Heart left ventricle (tissue), 16 donors: Measurements from ENCODE around the gene NCOA5. TPM values are rescaled to one million over a fixed set of nuclear protein-coding genes. Genes with fewer than 3 reads are reported as not detected.

Source experiments
- ATAC-seq, 4 donors: fragments of 200-7000 bp; cut with Tn5 transposase; one replicate each; pipeline ENCODE4 v1.9.1; 2020 to 2022; ENCODE audit warnings: moderate library complexity in 4 of 4, mild to moderate bottlenecking in 3 of 4, moderate number of reproducible peaks in 1 of 4
- DNase-seq, 5 donors: peaks; one replicate each; pipeline ENCODE4 v3.0.0-alpha.2; 2020
- H3K27ac ChIP-seq, 12 donors: fragments of 200-600 bp; sonication (generic) in 4 of 12; one replicate each; pipeline versions ENCODE4 v1.5.0 to v1.8.0; 2016 to 2022; ENCODE audit warnings: mild to moderate bottlenecking in 2 of 12
- H3K27me3 ChIP-seq, 9 donors: fragments of 200-600 bp; sonication (generic) in 2 of 9; one replicate each; pipeline versions ENCODE4 v1.5.1 to v1.8.0; 2016 to 2022; ENCODE audit warnings: mild to moderate bottlenecking in 3 of 9
- H3K36me3 ChIP-seq, 9 donors: fragments of 200-600 bp; sonication (generic) in 2 of 9; one replicate each; pipeline versions ENCODE4 v1.5.0 to v1.8.0; 2018 to 2022; ENCODE audit warnings: mild to moderate bottlenecking in 2 of 9
- H3K4me1 ChIP-seq, 12 donors: fragments of 200-600 bp; sonication (generic) in 4 of 12; one replicate each; pipeline versions ENCODE4 v1.5.0 to v1.8.0; 2016 to 2022; ENCODE audit warnings: mild to moderate bottlenecking in 3 of 12
- H3K4me3 ChIP-seq, 12 donors: fragments of 200-600 bp; sonication (generic) in 4 of 12; one replicate each; pipeline versions ENCODE4 v1.5.0 to v1.8.0; 2017 to 2022; ENCODE audit warnings: mild to moderate bottlenecking in 9 of 12, moderate library complexity in 4 of 12
- H3K9me3 ChIP-seq, 12 donors: fragments of 200-600 bp; sonication (generic) in 4 of 12; one replicate each; pipeline versions ENCODE4 v1.5.0 to v1.8.0; 2016 to 2022; ENCODE audit warnings: mild to moderate bottlenecking in 1 of 12
- CTCF ChIP-seq, 12 donors: fragments of 200-600 bp; sonication (generic) in 4 of 12; IDR thresholded peaks; one replicate each; pipeline versions ENCODE4 v1.5.0 to v1.8.0; 2018 to 2022; ENCODE audit warnings: antibody characterized with exemption in 12 of 12, mild to moderate bottlenecking in 5 of 12
- POLR2A ChIP-seq, 2 donors: fragments of 450-650 bp; IDR thresholded peaks; one replicate each; pipeline ENCODE4 v1.6.1; 2017; ENCODE audit warnings: antibody characterized with exemption in 2 of 2, mild to moderate bottlenecking in 2 of 2, moderate library complexity in 2 of 2
- WGBS, 4 donors: extraction: QIAGEN DNeasy Blood & Tissue Kit in 2 of 4; methylation state at CpG; one replicate each; pipeline versions ENCODE4 v1.1.5 to v1.1.7; 2013 to 2018; 5-methylcytosine and 5-hydroxymethylcytosine counted together
- intact Hi-C, 10 donors: fragments of 100-400 bp; cut with DNase I; formaldehyde crosslinking; loops; one replicate each; pipeline versions ENCODE4 v1.11.1 to v1.14.2; 2022
- polyA plus RNA-seq, 2 donors: library from polyadenylated mRNA; stranded (reverse); fragments of 200-250 nt; gene quantifications; one replicate each; pipeline ENCODE4 v1.2.3, GENCODE V29; 2013
- total RNA-seq, 9 donors: library from RNA; depleted of rRNA in 2 of 9; stranded (reverse); fragments of >200 nt in 2 of 9; fragmentation: NEBNext Ultra II Directional in 3 of 9; extraction: Animal tissue kit (Norgen Biotek cat#: 25700) in 3 of 9; gene quantifications; one replicate each; pipeline versions ENCODE4 v1.1.0 to v1.2.4, GENCODE V29; 2016 to 2023
- donor health status: ischemic (EF 13 %, LVEDD 7.1; RV severe dilation, severe dysfunction).
- donor health status: healthy with polysubstance abuse.
- donor health status: DM: no; HTN: yes; CAD: no.
- donor health status: DM: no; HTN: no; CAD: no.
- donor health status: ischemic (EF 25% LVEDD 6.9; RV normal size, moderate dysfunction).
- donor health status: ischemic (EF 25% LVEDD 5.7; RV mildly dilated, moderate dysfunction).
- donor health status: healthy.
- donor health status: DM: yes; HTN: yes; CAD: no.
- donor health status: ischemic (EF 35%, LVEDD 5.7; RV mildly dilated, moderate dysfunction).
- donor health status: nonischemic (EF 11% LVEDD 7.7; RV severe dilation, severe dysfunction).
- donor health status: DM: yes; HTN: yes; CAD: no.
- donor health status: PGD.
- donor health status: ischemic (EF 29% LVEDD 5.4; RV normal size, mild dysfunction).
- donor health status: nonischemic (EF 23%, LVEDD 6.1; RV moderate dilation, normal function).

Gene NCOA5
- total and polyA plus RNA-seq, 11 donors = 5.7 to 17.4 (median 12.3) TPM

DNA sequence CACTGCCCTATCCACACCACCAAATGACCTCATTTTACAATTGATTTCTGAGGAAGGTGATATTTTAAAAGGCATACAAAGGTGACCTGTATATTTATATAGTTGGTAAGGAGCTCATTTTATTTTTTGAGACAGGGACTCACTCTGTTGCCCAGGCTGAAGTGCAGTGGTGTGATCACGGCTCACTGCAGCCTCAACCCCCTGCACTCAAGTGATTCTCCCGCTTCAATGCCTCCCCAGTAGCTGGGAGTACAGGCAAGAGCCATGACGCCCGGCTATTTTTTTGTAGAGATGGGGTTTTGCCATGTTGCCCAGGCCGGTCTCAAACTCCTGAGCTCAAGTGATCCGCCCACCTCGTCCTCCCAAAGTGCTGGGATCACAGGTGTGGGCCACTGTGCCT, 13.0 kb downstream of the NCOA5 start:
- Histone ChIP-seq H3K36me3 (peaks cover 0 to 67% (median 53%) of the 10 kb centered on the region in 9 donors), H3K27ac (no peak overlapping the region), H3K27me3 (no peaks in the 10 kb centered on the region), H3K4me3 (no peak overlapping the region), H3K9me3 (no peaks in the 10 kb centered on the region), H3K4me1 (peaks cover 0 to 22% (median 13%) of the 10 kb centered on the region in 12 donors)
- DNase-seq (no peak), ATAC-seq (no peak)
- WGBS, 4 donors = 82 to 92% (median 87%) methylated on average over 7 of the region's 7 CpGs
- TF ChIP-seq CTCF (IDR thresholded peaks at IDR 0.05) (no peak), POLR2A (IDR thresholded peaks at IDR 0.05) (no peak)
- intact Hi-C loops = loop anchor here in 1 of 10 donors (10.0 kb wide), 1 partner anchor 52 kb away; the partner anchor contains the start of gene SLC12A5

DNA sequence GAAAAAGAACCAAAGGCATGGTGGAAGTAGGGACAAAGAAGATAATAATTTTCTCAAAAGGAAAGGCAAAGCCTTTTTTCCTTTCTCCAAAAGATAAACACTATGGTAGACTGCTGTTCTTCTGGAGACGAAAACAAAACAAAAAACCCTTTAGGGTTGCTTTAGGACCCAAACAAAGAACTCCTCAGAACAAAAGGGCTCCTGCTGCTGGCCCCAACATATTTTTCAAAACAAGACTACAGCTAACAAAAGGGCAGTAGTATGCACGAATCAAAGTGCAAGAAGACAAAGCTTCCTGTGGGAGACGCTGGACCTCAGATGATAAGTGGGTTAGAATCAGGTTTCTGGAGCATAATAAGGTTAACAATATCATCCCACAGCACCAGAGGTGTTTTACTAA, 15.8 kb downstream of the NCOA5 start:
- Histone ChIP-seq H3K9me3 (no peaks in the 10 kb centered on the region), H3K27ac (no peak overlapping the region), H3K36me3 (peaks cover 0 to 76% (median 61%) of the 10 kb centered on the region in 9 donors), H3K27me3 (no peaks in the 10 kb centered on the region), H3K4me1 (peaks cover 0 to 12% (median 0%) of the 10 kb centered on the region in 12 donors), H3K4me3 (no peak overlapping the region)
- intact Hi-C loops = loop anchor here in 1 of 10 donors (10.0 kb wide), 1 partner anchor 49 kb away; the partner anchor contains the start of gene SLC12A5
- TF ChIP-seq CTCF (IDR thresholded peaks at IDR 0.05) = no peak
- WGBS, 4 donors = 70 to 79% (median 72%) methylated on average over 3 of the region's 3 CpGs
- ATAC-seq (no peak), DNase-seq (no peak)

GRCh38 chr20:46073443-46073842, 16.3 kb downstream of the NCOA5 start:
- TF ChIP-seq POLR2A (IDR thresholded peaks at IDR 0.05) (no peak), CTCF (IDR thresholded peaks at IDR 0.05) (no peak)
- no peak for ATAC-seq

GRCh38 chr20:46073024-46073423, 16.7 kb downstream of the NCOA5 start:
- H3K4me3 ChIP-seq = no peak overlapping the region
- H3K27ac ChIP-seq = no peak overlapping the region
- H3K9me3 ChIP-seq = no peaks in the 10 kb centered on the region
- DNase-seq (no peak), ATAC-seq (no peak)
- no peak for TF ChIP-seq CTCF (IDR thresholded peaks at IDR 0.05)
- no peak for TF ChIP-seq POLR2A (IDR thresholded peaks at IDR 0.05)
- no peaks in the 10 kb centered on the region for H3K27me3 ChIP-seq
- H3K4me1 ChIP-seq = peaks cover 0 to 12% (median 0%) of the 10 kb centered on the region in 12 donors
- peaks cover 0 to 76% (median 61%) of the 10 kb centered on the region in 9 donors for H3K36me3 ChIP-seq
- intact Hi-C loops = loop anchor here in 1 of 10 donors (10.0 kb wide), 1 partner anchor 48 kb away; the partner anchor contains the start of gene SLC12A5
- WGBS, 4 donors = 89 to 92% (median 92%) methylated on average over 4 of the region's 4 CpGs

More at GRCh38 chr20:46073443-46073842, 16.3 kb downstream of the NCOA5 start:
- DNase-seq = no peak
- WGBS, 4 donors = 58 to 69% (median 63%) methylated on average over 3 of the region's 3 CpGs
- intact Hi-C loops = loop anchor here in 1 of 10 donors (10.0 kb wide), 1 partner anchor 49 kb away; the partner anchor contains the start of gene SLC12A5
- peaks cover 0 to 12% (median 0%) of the 10 kb centered on the region in 12 donors for H3K4me1 ChIP-seq
- peaks cover 0 to 76% (median 61%) of the 10 kb centered on the region in 9 donors for H3K36me3 ChIP-seq
- no peak overlapping the region for H3K27ac ChIP-seq
- no peaks in the 10 kb centered on the region for H3K27me3 ChIP-seq
- no peaks in the 10 kb centered on the region for H3K9me3 ChIP-seq
- no peak overlapping the region for H3K4me3 ChIP-seq
